A673 (cell line): ENCODE data around the gene CARMIL1.

Experiments used
- CTCF ChIP-seq: fragments of 300-800, 200-600 bp; sonication (generic); conservative IDR thresholded peaks from 2 replicates; pipeline ENCODE4 v1.5.1; 2017; ENCODE audit warnings: low read depth, mild to moderate bottlenecking, antibody characterized with exemption, low read length, moderate library complexity, mixed read lengths
- EZH2 ChIP-seq: fragments of 200-600 bp; sonication (generic); IDR thresholded peaks from 2 replicates; pipeline ENCODE4 v1.6.1; 2017; ENCODE audit warnings: borderline replicate concordance, low read depth, mild to moderate bottlenecking, mixed read lengths, antibody characterized with exemption, low read length; ENCODE audit not compliant: poor library complexity, severe bottlenecking

- TF ChIP-seq CTCF = no peak
- no peak for TF ChIP-seq EZH2
Observed at GRCh38 chr6:25351485-25351884, 72.3 kb downstream of the CARMIL1 start.
